ENCODE results near the gene XRCC5. TPM values are rescaled to one million over a fixed set of nuclear protein-coding genes. Genes with fewer than 3 reads are reported as not detected.

The XRCC5 gene
- total and polyA plus RNA-seq, 2 of the 8 experiments (the other 6 are each of a cell fraction or from before 2014, with no cell fraction given), result 308 to 644 TPM

GRCh38 chr2:216070195-216070594 lies 39.0 kb upstream of the XRCC5 start (continued):
- no peak for TF ChIP-seq KDM4A (IDR thresholded peaks at IDR 0.05; ENCODE audit: low read depth, low read length, severe bottlenecking)
- no peak for TF ChIP-seq POLR2A (IDR thresholded peaks at IDR 0.05; ENCODE audit: control extremely low read depth in 1 of 2, low read depth in 2 of 2, low read length in 2 of 2)
- no peak for TF ChIP-seq SIX5 (IDR thresholded peaks at IDR 0.05; ENCODE audit: low read depth, low read length)
- TF ChIP-seq NRF1 (IDR thresholded peaks at IDR 0.05; ENCODE audit: low read depth, low read length), result no peak
- TF ChIP-seq KDM1A (IDR thresholded peaks at IDR 0.05; ENCODE audit: borderline replicate concordance, low read length), result no peak
- no peak for TF ChIP-seq CTBP2 (IDR thresholded peaks at IDR 0.05; ENCODE audit: borderline replicate concordance, insufficient read depth, insufficient read length, low read length)

Measured in H1 (cell line).